CD14-positive monocyte (primary cell): ENCODE results near the gene ARHGAP45. TPM values are rescaled to one million over a fixed set of nuclear protein-coding genes. Genes with fewer than 3 reads are reported as not detected.
A peak's percentile ranks its signal among the peaks of the same experiment; 100 is the strongest.

Source experiments
- DNase-seq, 3 donors: peaks; one replicate each; pipeline ENCODE4 v3.0.0-alpha.2; 2011 to 2022
- H2AFZ ChIP-seq: 2 replicates; pipeline ENCODE4 v1.6.0; 2012; ENCODE audit warnings: mild to moderate bottlenecking, low read depth, low read length, inconsistent platforms; ENCODE audit not compliant: insufficient read depth, poor library complexity, severe bottlenecking
- H3K27ac ChIP-seq, 2 donors: 1 replicate in 1 of 2; 2 replicates in 1 of 2; pipeline ENCODE4 v1.5.1; 2012 to 2013; ENCODE audit warnings: low read length in 2 of 2, control low read depth in 1 of 2, inconsistent platforms in 1 of 2, low read depth in 1 of 2, mild to moderate bottlenecking in 1 of 2
- H3K27me3 ChIP-seq, 2 donors: one replicate each; pipeline versions ENCODE4 v1.6.0 to v1.6.1; 2011 to 2013; ENCODE audit warnings: low read length in 2 of 2; ENCODE audit not compliant: control insufficient read depth in 2 of 2, insufficient read depth in 2 of 2
- H3K36me3 ChIP-seq, 2 donors: replicated peaks in 1 of 2; 1 replicate in 1 of 2; 2 replicates in 1 of 2; pipeline versions ENCODE4 v1.5.1 to v1.6.1; 2012 to 2013; ENCODE audit warnings: low read length in 2 of 2, control low read depth in 1 of 2, inconsistent platforms in 1 of 2, mild to moderate bottlenecking in 1 of 2; ENCODE audit not compliant: insufficient read depth in 2 of 2, control insufficient read depth in 1 of 2
- H3K4me1 ChIP-seq, 2 donors: 1 replicate in 1 of 2; 2 replicates in 1 of 2; pipeline versions ENCODE4 v1.5.1 to v1.6.1; 2012 to 2013; ENCODE audit warnings: low read length in 2 of 2, control low read depth in 1 of 2, inconsistent platforms in 1 of 2, mild to moderate bottlenecking in 1 of 2, moderate library complexity in 1 of 2; ENCODE audit not compliant: insufficient read depth in 2 of 2, control insufficient read depth in 1 of 2
- H3K4me2 ChIP-seq: replicated peaks from 2 replicates; pipeline ENCODE3; 2012; ENCODE audit warnings: low read length, moderate library complexity, mild to moderate bottlenecking; ENCODE audit not compliant: poor library complexity, severe bottlenecking; ENCODE audit errors: extremely low read depth
- H3K4me3 ChIP-seq, 3 experiments: fragments of 200-600 bp in 1 of 3; sonication (generic) in 1 of 3; replicated peaks in 1 of 3; 1 replicate in 2 of 3; 2 replicates in 1 of 3; pipeline ENCODE4 v1.5.1; 2011 to 2013; ENCODE audit warnings: low read length in 3 of 3, mild to moderate bottlenecking in 3 of 3, control low read depth in 2 of 3, low read depth in 2 of 3, inconsistent platforms in 1 of 3, moderate library complexity in 1 of 3
- H3K79me2 ChIP-seq: 2 replicates; pipeline ENCODE4 v1.6.0; 2012; ENCODE audit warnings: mild to moderate bottlenecking, control low read depth, inconsistent platforms, low read length, moderate library complexity; ENCODE audit not compliant: insufficient read depth
- H3K9ac ChIP-seq: 2 replicates; pipeline ENCODE4 v1.6.0; 2017; ENCODE audit warnings: low read length, mild to moderate bottlenecking; ENCODE audit not compliant: insufficient read depth, poor library complexity, severe bottlenecking
- H3K9me3 ChIP-seq, 2 donors: replicated peaks in 1 of 2; 1 replicate in 1 of 2; 2 replicates in 1 of 2; pipeline versions ENCODE4 v1.5.1 to v1.6.1; 2012 to 2013; ENCODE audit warnings: low read length in 2 of 2, control low read depth in 1 of 2; ENCODE audit not compliant: control insufficient read depth in 1 of 2, insufficient read depth in 1 of 2
- H4K20me1 ChIP-seq: 2 replicates; pipeline ENCODE4 v1.6.0; 2012; ENCODE audit warnings: mild to moderate bottlenecking, low read length, control low read depth, moderate library complexity; ENCODE audit not compliant: insufficient read depth
- H3K27ac Mint-ChIP-seq, 7 donors: one replicate each; pipeline ENCODE4 v1.8.0; 2020; ENCODE audit warnings: mild to moderate bottlenecking in 7 of 7, mixed read lengths in 7 of 7, moderate library complexity in 6 of 7, inconsistent platforms in 2 of 7
- H3K27me3 Mint-ChIP-seq, 3 donors: one replicate each; pipeline ENCODE4 v1.8.0; 2021 to 2022; ENCODE audit warnings: low read depth in 3 of 3, mild to moderate bottlenecking in 3 of 3, mixed read lengths in 3 of 3, moderate library complexity in 3 of 3, inconsistent platforms in 1 of 3
- H3K36me3 Mint-ChIP-seq, 2 donors: one replicate each; pipeline ENCODE4 v1.8.0; 2020; ENCODE audit warnings: mixed read lengths in 2 of 2, inconsistent platforms in 1 of 2, mild to moderate bottlenecking in 1 of 2
- H3K4me1 Mint-ChIP-seq: one replicate; pipeline ENCODE4 v1.8.0; 2020; ENCODE audit warnings: mild to moderate bottlenecking, mixed read lengths
- H3K4me3 Mint-ChIP-seq, 2 donors: one replicate each; pipeline ENCODE4 v1.8.0; 2020; ENCODE audit warnings: mild to moderate bottlenecking in 2 of 2, mixed read lengths in 2 of 2, moderate library complexity in 1 of 2
- H3K9me3 Mint-ChIP-seq, 7 donors: one replicate each; pipeline ENCODE4 v1.8.0; 2020 to 2022; ENCODE audit warnings: mixed read lengths in 7 of 7, mild to moderate bottlenecking in 6 of 7, moderate library complexity in 6 of 7, inconsistent platforms in 2 of 7
- CTCF ChIP-seq: fragments of 200-600 bp; IDR thresholded peaks from one replicate; pipeline ENCODE4 v1.8.0; 2022; ENCODE audit warnings: antibody characterized with exemption, mild to moderate bottlenecking
- WGBS: methylation state at CpG from one replicate; pipeline ENCODE4 v1.1.5; 2013; ENCODE audit warnings: missing lambda C conversion rate; ENCODE audit not compliant: insufficient coverage; 5-methylcytosine and 5-hydroxymethylcytosine counted together
- intact Hi-C, 2 donors: fragments of 100-400 bp; cut with micrococcal nuclease; formaldehyde crosslinking; loops; one replicate each; pipeline versions ENCODE4 v1.15.0 to v1.15.1; 2023
- polyA plus RNA-seq, 3 donors: library from polyadenylated mRNA; depleted of rRNA in 1 of 3; unstranded in 2 of 3; stranded (reverse) in 1 of 3; fragments of 300-500 nt in 2 of 3; fragments of >200 nt in 1 of 3; fragmentation: Illumina TruSeq in 2 of 3; gene quantifications; 1 replicate in 2 of 3; 2 replicates in 1 of 3; pipeline ENCODE4 v1.2.3, GENCODE V29; 2012 to 2021

Gene ARHGAP45
- polyA plus RNA-seq, 3 donors: 108 to 308 (median 137) TPM

GRCh38 chr19:1063909-1064660, 2.9 kb upstream of the ARHGAP45 start:
- peaks cover 0 to 4% of the 10 kb centered on the region in 2 donors for H3K36me3 ChIP-seq
- 94% methylated on average over 22 of the region's 37 CpGs for WGBS
- no peak overlapping the region for H3K27ac ChIP-seq
- peaks cover 42% of the 10 kb centered on the region for H4K20me1 ChIP-seq
- peak overlapping the region in 1 of 3 experiments; percentile 100 for H3K4me3 ChIP-seq
- H3K27me3 ChIP-seq: no peaks in the 10 kb centered on the region
- no peak overlapping the region for H3K4me2 ChIP-seq
- intact Hi-C loops: no loop called here
- H3K27ac Mint-ChIP-seq: peak overlapping the region in 1 of 7 donors; percentile 43
- peaks cover 29% of the 10 kb centered on the region for H3K79me2 ChIP-seq
- no peaks in the 10 kb centered on the region for H3K9me3 ChIP-seq
- H3K4me1 Mint-ChIP-seq: peaks cover 37% of the 10 kb centered on the region
- H2AFZ ChIP-seq: no peak overlapping the region
- peak overlapping the region in 1 of 2 donors; percentile 12 for H3K4me3 Mint-ChIP-seq
- H3K27me3 Mint-ChIP-seq: peaks cover 0 to 2% (median 2%) of the 10 kb centered on the region in 3 donors
- no peak for DNase-seq
- peaks cover 9 to 16% of the 10 kb centered on the region in 2 donors for H3K36me3 Mint-ChIP-seq
- TF ChIP-seq CTCF: no peak
- H3K9ac ChIP-seq: no peak overlapping the region
- H3K4me1 ChIP-seq: peaks cover 46 to 56% of the 10 kb centered on the region in 2 donors
- peaks cover 0 to 9% (median 0%) of the 10 kb centered on the region in 7 donors for H3K9me3 Mint-ChIP-seq

- Histone ChIP-seq H3K9me3 (no peaks in the 10 kb centered on the region), H3K36me3 (peaks cover 4 to 8% of the 10 kb centered on the region in 2 donors), H3K4me1 (peaks cover 54 to 65% of the 10 kb centered on the region in 2 donors), H3K79me2 (peaks cover 37% of the 10 kb centered on the region), H3K9ac (no peak overlapping the region), H3K4me3 (peak overlapping the region in 1 of 3 experiments; percentile 100), H4K20me1 (peaks cover 51% of the 10 kb centered on the region), H3K27me3 (no peaks in the 10 kb centered on the region), H3K27ac (no peak overlapping the region), H3K4me2 (peak overlapping the region; percentile 59), H2AFZ (no peak overlapping the region)
- H3K4me1 Mint-ChIP-seq: peaks cover 45% of the 10 kb centered on the region
- WGBS: 14% methylated on average over 54 of the region's 60 CpGs
- peaks cover 0 to 5% (median 0%) of the 10 kb centered on the region in 7 donors for H3K9me3 Mint-ChIP-seq
- peaks cover 0 to 2% (median 2%) of the 10 kb centered on the region in 3 donors for H3K27me3 Mint-ChIP-seq
- TF ChIP-seq CTCF: peak; percentile 93
- H3K4me3 Mint-ChIP-seq: peak overlapping the region; percentile 37 to 55
- intact Hi-C loops: loop anchor here (5.0 kb wide), 2 partner anchors 37 to 43 kb away; partner anchors contain the start of genes GPX4 (in 2 of the 2), RNU6-2 (in 1 of the 2) and TMEM259 (in 1 of the 2)
- H3K36me3 Mint-ChIP-seq: peaks cover 15 to 18% of the 10 kb centered on the region in 2 donors
- peak overlapping the region in 3 of 7 donors; percentile 41 to 75 (median 55) for H3K27ac Mint-ChIP-seq
- peak; percentile 71 to 78 (median 76) for DNase-seq
Measured at GRCh38 chr19:1064661-1065605, 2.0 kb upstream of the ARHGAP45 start.
